ENCODE measurements around the gene CXADR. TPM values are rescaled to one million over a fixed set of nuclear protein-coding genes. Genes with fewer than 3 reads are reported as not detected.

Gene CXADR
- total and polyA plus RNA-seq, 7 donors, result 0.01 to 0.62 (median 0.06) TPM

DNA sequence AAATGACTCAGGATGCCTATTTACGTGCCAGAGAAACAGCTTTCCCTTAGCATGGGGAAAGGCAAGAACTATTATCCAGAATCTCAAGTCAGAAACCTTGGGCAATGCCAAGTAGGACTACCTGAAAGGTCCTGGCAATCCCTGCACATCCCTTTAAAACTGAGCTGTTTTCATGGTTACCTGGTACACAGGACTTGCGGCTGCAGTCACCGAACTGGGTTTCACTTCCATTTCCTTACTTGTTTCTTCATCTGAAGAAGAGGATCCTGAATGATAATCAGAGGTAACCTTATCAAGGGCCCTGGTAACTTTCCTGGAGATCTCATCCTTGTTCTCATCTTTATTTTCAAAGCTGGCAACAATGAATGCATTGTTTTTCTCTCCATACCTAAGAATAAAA lies 85.6 kb downstream of the CXADR start:
- Histone ChIP-seq H3K27me3 (ENCODE audit: insufficient read depth in 3 of 3, low read length in 2 of 3) (no peaks in the 10 kb centered on the region), H3K36me3 (ENCODE audit: insufficient read depth in 1 of 2, low read depth in 1 of 2) (peaks cover 0 to 17% of the 10 kb centered on the region in 2 donors), H3K4me1 (no peaks in the 10 kb centered on the region), H3K9me3 (no peaks in the 10 kb centered on the region), H3K4me3 (no peak overlapping the region), H3K27ac (no peak overlapping the region)
- DNase-seq (no peak), ATAC-seq (no peak)
- 87 to 96% (median 90%) methylated on average over 3 of the region's 3 CpGs for WGBS, 3 donors
- TF ChIP-seq, protein P1, sequence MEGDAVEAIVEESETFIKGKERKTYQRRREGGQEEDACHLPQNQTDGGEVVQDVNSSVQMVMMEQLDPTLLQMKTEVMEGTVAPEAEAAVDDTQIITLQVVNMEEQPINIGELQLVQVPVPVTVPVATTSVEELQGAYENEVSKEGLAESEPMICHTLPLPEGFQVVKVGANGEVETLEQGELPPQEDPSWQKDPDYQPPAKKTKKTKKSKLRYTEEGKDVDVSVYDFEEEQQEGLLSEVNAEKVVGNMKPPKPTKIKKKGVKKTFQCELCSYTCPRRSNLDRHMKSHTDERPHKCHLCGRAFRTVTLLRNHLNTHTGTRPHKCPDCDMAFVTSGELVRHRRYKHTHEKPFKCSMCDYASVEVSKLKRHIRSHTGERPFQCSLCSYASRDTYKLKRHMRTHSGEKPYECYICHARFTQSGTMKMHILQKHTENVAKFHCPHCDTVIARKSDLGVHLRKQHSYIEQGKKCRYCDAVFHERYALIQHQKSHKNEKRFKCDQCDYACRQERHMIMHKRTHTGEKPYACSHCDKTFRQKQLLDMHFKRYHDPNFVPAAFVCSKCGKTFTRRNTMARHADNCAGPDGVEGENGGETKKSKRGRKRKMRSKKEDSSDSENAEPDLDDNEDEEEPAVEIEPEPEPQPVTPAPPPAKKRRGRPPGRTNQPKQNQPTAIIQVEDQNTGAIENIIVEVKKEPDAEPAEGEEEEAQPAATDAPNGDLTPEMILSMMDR (IDR thresholded peaks at IDR 0.05), result no peak
- intact Hi-C loops (cut with DNase I), result no loop called here

GRCh38 chr21:17602874-17603273 lies 90.0 kb downstream of the CXADR start:
- 78 to 84% (median 81%) methylated on average over 3 of the region's 3 CpGs for WGBS, 3 donors

GRCh38 chr21:17607684-17608083 lies 94.8 kb downstream of the CXADR start:
- H3K36me3 ChIP-seq (ENCODE audit: insufficient read depth in 1 of 2, low read depth in 1 of 2), result peaks cover 0 to 6% of the 10 kb centered on the region in 2 donors
- ATAC-seq, result no peak
- H3K9me3 ChIP-seq, result no peaks in the 10 kb centered on the region
- peaks cover 0 to 24% (median 9%) of the 10 kb centered on the region in 3 donors for H3K27me3 ChIP-seq (ENCODE audit: insufficient read depth in 3 of 3, low read length in 2 of 3)
- H3K4me1 ChIP-seq, result no peaks in the 10 kb centered on the region
- TF ChIP-seq, protein P1 (IDR thresholded peaks at IDR 0.05), result no peak
- WGBS, 3 donors, result 90 to 95% (median 94%) methylated on average over 2 of the region's 2 CpGs
- DNase-seq, result no peak
- intact Hi-C loops (cut with DNase I), result no loop called here
- no peak overlapping the region for H3K27ac ChIP-seq
- H3K4me3 ChIP-seq, result no peak overlapping the region

More at GRCh38 chr21:17602874-17603273, 90.0 kb downstream of the CXADR start:
- DNase-seq, result no peak
- no peak overlapping the region for H3K4me3 ChIP-seq
- TF ChIP-seq, protein P1 (IDR thresholded peaks at IDR 0.05), result no peak
- H3K36me3 ChIP-seq (ENCODE audit: insufficient read depth in 1 of 2, low read depth in 1 of 2), result peaks cover 0 to 12% of the 10 kb centered on the region in 2 donors
- H3K4me1 ChIP-seq, result no peaks in the 10 kb centered on the region
- no peak overlapping the region for H3K27ac ChIP-seq
- intact Hi-C loops (cut with DNase I), result no loop called here
- H3K27me3 ChIP-seq (ENCODE audit: insufficient read depth in 3 of 3, low read length in 2 of 3), result no peaks in the 10 kb centered on the region
- ATAC-seq, result no peak
- H3K9me3 ChIP-seq, result no peaks in the 10 kb centered on the region

DNA sequence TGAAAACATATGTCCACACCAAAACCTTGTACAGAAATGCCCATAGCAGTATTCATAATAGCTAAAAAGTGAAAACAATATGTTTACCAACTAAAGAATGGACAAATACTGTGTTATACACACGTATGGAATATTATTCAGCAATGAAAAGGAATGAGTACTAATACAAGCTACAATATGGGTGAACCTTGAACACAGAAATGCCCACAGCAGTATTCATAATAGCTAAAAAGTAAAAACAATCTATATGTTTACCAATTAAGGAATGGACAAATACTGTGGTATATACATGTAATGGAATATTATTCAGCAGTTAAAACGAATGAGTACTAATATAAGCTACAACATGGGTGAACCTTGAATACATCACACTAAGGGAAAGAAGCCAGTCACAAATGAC lies 96.8 kb downstream of the CXADR start:
- Histone ChIP-seq H3K36me3 (ENCODE audit: insufficient read depth in 1 of 2, low read depth in 1 of 2) (no peaks in the 10 kb centered on the region), H3K9me3 (no peaks in the 10 kb centered on the region), H3K4me1 (no peaks in the 10 kb centered on the region), H3K4me3 (no peak overlapping the region), H3K27me3 (ENCODE audit: insufficient read depth in 3 of 3, low read length in 2 of 3) (peaks cover 0 to 33% (median 12%) of the 10 kb centered on the region in 3 donors), H3K27ac (no peak overlapping the region)
- 98% methylated on average over 2 of the region's 2 CpGs for WGBS, 3 donors
- intact Hi-C loops (cut with DNase I), result no loop called here
- ATAC-seq (no peak), DNase-seq (no peak)
- TF ChIP-seq, protein P1 (IDR thresholded peaks at IDR 0.05), result no peak

DNA sequence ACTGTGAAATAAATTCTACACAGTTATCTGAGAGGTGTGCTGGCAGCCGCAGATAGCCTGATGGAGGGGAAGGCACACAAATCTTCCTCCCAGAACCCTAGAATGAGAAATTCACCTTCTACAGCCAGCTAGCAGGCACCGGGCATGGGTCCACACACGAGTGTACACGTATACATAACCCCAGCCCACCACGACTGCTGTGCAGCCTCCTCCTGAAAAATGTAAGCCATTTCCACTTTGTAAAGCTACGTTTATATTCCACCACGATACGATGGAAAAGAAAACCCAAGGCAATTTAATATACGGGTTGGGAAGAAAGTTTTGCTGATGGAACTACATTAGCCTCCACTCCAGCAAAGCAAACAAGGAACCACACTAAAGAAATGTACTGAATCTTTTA lies 98.1 kb downstream of the CXADR start:
- DNase-seq (no peak), ATAC-seq (no peak)
- intact Hi-C loops (cut with DNase I), result no loop called here
- TF ChIP-seq, protein P1 (IDR thresholded peaks at IDR 0.05), result no peak
- Histone ChIP-seq H3K27ac (no peak overlapping the region), H3K36me3 (ENCODE audit: insufficient read depth in 1 of 2, low read depth in 1 of 2) (no peaks in the 10 kb centered on the region), H3K4me1 (no peaks in the 10 kb centered on the region), H3K27me3 (ENCODE audit: insufficient read depth in 3 of 3, low read length in 2 of 3) (peaks cover 0 to 33% (median 12%) of the 10 kb centered on the region in 3 donors), H3K4me3 (peak overlapping the region; percentile 72), H3K9me3 (no peaks in the 10 kb centered on the region)
- WGBS, 3 donors, result 12 to 30% (median 14%) methylated on average over 9 of the region's 9 CpGs
